Fibroblast of the aortic adventitia (primary cell): ENCODE data around the gene VPS4B. TPM values are rescaled to one million over a fixed set of nuclear protein-coding genes. Genes with fewer than 3 reads are reported as not detected.

Source experiments
- DNase-seq: peaks from one replicate; pipeline ENCODE4 v3.0.0-alpha.2; 2010; ENCODE audit warnings: low read depth
- H3K4me3 ChIP-seq: 2 replicates; pipeline ENCODE4 v1.5.1; 2011; ENCODE audit warnings: low read depth, mild to moderate bottlenecking, control low read depth, low read length, moderate library complexity
- total RNA-seq: library from RNA; depleted of rRNA; stranded (reverse); fragments of >200 nt; gene quantifications from 2 replicates; pipeline ENCODE4 v1.2.3, GENCODE V29; 2012; ENCODE audit warnings: low replicate concordance
- TF ChIP-seq, protein P1 (sequence below): IDR thresholded peaks from 2 replicates; pipeline ENCODE4 v1.5.1; 2011; ENCODE audit warnings: mild to moderate bottlenecking, low read length, control low read depth, inconsistent platforms; ENCODE audit not compliant: insufficient read depth

The VPS4B gene
- total RNA-seq, 1 donor = 38.1 TPM

DNA sequence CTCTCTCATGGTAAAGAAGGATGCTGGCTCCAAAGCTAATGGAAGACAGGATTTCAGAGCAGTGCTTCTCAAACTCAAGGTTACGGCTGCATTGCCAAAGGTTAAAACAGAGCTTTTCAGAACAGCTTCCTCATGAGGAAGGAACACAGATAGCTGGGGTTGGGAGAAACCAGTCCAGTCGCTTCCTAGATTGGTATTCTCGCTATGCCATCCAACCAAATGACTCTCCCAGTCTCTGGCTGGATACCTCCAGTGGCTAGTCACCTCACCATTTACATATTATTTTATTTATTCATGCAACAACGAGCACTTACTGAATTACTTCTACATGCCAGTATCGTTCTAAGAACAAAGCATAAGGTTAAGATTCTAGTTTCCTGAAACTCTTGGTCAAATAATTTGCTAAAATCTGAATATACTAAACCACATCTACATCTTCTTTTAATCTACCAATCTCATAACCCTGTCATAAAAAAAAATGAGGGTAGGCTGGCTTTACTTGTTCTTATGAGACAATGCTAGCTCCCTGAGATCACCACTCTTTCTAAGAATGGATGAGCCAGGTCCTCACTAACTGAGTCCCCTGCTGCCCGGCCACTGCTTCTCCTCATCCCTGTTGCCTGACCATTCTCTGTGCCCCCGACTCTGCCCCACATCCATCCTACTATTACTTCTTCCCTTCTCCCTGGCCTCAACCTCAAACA is 75.6 kb downstream of the VPS4B start:
- TF ChIP-seq, protein P1, sequence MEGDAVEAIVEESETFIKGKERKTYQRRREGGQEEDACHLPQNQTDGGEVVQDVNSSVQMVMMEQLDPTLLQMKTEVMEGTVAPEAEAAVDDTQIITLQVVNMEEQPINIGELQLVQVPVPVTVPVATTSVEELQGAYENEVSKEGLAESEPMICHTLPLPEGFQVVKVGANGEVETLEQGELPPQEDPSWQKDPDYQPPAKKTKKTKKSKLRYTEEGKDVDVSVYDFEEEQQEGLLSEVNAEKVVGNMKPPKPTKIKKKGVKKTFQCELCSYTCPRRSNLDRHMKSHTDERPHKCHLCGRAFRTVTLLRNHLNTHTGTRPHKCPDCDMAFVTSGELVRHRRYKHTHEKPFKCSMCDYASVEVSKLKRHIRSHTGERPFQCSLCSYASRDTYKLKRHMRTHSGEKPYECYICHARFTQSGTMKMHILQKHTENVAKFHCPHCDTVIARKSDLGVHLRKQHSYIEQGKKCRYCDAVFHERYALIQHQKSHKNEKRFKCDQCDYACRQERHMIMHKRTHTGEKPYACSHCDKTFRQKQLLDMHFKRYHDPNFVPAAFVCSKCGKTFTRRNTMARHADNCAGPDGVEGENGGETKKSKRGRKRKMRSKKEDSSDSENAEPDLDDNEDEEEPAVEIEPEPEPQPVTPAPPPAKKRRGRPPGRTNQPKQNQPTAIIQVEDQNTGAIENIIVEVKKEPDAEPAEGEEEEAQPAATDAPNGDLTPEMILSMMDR = no peak
- no peak overlapping the region for H3K4me3 ChIP-seq
- DNase-seq = no peak

DNA sequence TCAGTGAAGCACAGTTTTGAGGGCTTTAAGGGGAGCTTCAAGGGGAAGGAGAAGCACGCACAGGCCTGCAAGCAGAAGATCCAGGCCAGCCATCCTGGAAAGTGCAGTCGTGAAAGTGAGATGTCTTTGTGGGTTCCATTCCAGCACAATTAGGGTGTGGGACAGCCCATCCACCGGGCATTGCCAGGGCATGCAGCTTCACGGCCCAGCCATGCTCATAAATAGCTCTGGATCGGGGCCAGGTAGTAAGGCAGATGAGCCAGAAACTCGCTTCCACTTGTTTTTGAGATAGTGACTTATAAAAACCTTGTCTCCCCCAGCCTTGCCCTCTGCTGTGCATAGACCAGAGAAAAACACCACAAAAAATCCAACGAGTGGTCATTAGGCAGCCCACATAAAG is 76.2 kb downstream of the VPS4B start:
- DNase-seq = no peak
- TF ChIP-seq, protein P1 = no peak
- no peak overlapping the region for H3K4me3 ChIP-seq

DNA sequence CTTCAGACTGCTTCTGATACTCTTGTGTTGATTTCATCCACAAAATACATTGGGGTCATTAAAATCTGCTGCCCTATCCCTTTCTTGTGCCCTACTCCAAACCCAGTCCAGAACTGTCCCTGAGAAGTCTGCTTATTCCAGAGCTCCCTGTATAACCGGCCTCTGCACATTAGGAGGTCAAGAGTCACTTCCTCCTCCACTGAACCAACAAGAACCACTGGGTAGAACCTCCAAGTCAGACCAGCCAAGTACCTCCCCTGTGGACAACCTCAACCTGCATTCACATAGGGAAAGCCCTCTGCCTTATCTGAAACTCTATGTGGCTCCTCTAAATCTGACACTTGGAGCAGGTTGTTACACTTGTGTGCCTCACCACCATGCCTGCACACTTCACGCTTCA is 77.4 kb downstream of the VPS4B start:
- no peak overlapping the region for H3K4me3 ChIP-seq
- TF ChIP-seq, protein P1 = no peak
- no peak for DNase-seq

DNA sequence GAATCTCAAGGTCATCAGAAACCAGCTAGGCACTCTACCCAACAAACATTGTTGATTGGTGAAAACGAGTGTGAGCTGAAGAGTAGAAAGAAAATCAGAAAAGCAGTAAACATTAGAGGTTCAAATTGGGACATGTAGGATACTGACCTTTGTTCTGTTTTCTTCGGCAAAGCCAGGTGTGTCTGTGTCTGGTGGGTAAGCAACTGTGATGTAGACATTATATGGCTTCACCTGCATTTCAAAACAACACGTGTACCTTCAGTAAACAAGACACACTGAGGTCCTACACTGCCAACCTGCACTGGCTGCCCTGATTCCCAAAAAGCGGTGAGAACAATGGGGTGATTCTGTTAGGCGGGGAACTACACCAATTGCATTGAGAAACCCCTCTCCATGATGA is 78.0 kb downstream of the VPS4B start:
- no peak for DNase-seq
- H3K4me3 ChIP-seq = no peak overlapping the region
- TF ChIP-seq, protein P1 = no peak

DNA sequence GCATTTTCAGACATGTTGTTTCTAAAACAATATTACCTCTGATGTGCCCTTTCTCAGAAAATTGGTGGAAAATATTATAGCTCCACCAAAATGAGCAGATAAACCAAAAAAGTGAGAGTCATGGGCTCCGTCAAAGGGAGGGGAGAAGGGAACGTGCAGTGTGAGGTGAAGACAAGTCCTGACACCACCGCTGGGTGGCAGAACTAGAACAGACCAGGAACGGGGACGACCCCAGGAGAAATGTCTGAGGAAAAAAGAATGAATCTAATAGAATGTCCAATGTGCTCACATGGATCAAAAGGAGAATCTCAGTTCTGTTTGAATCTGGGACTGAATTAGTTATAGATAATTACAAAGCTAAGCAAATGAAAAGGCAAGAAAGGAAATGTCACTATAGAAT is 80.1 kb downstream of the VPS4B start:
- peak; percentile 34 for DNase-seq
- TF ChIP-seq, protein P1 = peak; percentile 44

DNA sequence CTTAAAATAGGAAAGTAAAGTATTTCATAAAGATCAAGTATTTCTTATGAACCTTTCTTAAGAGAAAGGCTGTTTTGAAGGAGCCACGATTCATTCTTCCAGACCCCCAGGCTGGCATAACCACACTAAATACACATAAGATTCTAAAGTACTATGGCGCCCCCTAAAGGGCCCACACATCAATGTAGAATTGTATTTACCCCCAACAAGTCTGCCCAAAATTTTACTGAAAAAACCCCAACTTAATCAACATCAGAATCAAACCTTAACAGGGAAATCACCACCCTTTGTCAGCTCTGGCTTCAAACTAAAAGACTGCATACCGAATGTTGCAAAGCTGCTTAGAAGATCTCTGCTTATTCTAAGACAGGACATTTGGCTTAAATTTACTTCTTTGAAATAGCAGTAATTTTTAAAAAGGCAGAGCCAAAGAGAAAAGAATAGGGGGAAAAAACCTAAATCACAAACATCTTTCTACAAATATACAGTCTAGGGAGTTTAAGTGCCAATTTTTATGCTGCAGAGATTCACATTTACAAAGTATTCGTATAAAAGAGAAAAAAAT is 82.3 kb downstream of the VPS4B start:
- DNase-seq = peak; percentile 47

More for the DNA sequence above, 80.1 kb downstream of the VPS4B start:
- H3K4me3 ChIP-seq = no peak overlapping the region

More for the DNA sequence above, 82.3 kb downstream of the VPS4B start:
- TF ChIP-seq, protein P1 = peak; percentile 54
- no peak overlapping the region for H3K4me3 ChIP-seq

Other genes starting within 250 kb of the VPS4B start
- gene BCL2, start 102.7 kb downstream of the VPS4B start, total RNA-seq = 4.2 and 13.2 TPM in 2 replicates
- gene KDSR, start 55.3 kb downstream of the VPS4B start, total RNA-seq = 55.0 and 64.8 TPM in 2 replicates
- gene SERPINB5, start 54.5 kb upstream of the VPS4B start, total RNA-seq = not detected in 2 replicates
- not detected in 2 replicates for gene SERPINB12, start 119.9 kb upstream of the VPS4B start, total RNA-seq
- not detected in 2 replicates for gene SERPINB13, start 164.9 kb upstream of the VPS4B start, total RNA-seq
- gene SERPINB4, start 221.8 kb upstream of the VPS4B start, total RNA-seq = not detected in 2 replicates
- not detected in 2 replicates for gene SERPINB3, start 239.4 kb upstream of the VPS4B start, total RNA-seq